ENCODE measurements around the gene FANCE.
"Not testable (repeated sequence)": the region's sequence is repeated elsewhere in the genome, so short reads cannot be mapped to it uniquely, and the experiment has no call there.

The FANCE gene

GRCh38 chr6:35432291-35432690 is 19.8 kb upstream of the FANCE start:
- no peak for DNase-seq (ENCODE audit: low read depth)
- no peak overlapping the region for H3K4me3 ChIP-seq (ENCODE audit: low read depth, low read length)
- no peak for TF ChIP-seq CTCF (IDR thresholded peaks at IDR 0.05; ENCODE audit: insufficient read depth, low read depth, low read length, missing control alignments)

GRCh38 chr6:35432702-35433101 is 19.4 kb upstream of the FANCE start:
- DNase-seq (ENCODE audit: low read depth); H3K4me3 ChIP-seq (ENCODE audit: low read depth, low read length): not testable (repeated sequence)

GRCh38 chr6:35435074-35435837 is 16.9 kb upstream of the FANCE start:
- DNase-seq (ENCODE audit: low read depth): no peak
- H3K4me3 ChIP-seq (ENCODE audit: low read depth, low read length): no peak overlapping the region
- no peak for TF ChIP-seq CTCF (IDR thresholded peaks at IDR 0.05; ENCODE audit: insufficient read depth, low read depth, low read length, missing control alignments)

DNA sequence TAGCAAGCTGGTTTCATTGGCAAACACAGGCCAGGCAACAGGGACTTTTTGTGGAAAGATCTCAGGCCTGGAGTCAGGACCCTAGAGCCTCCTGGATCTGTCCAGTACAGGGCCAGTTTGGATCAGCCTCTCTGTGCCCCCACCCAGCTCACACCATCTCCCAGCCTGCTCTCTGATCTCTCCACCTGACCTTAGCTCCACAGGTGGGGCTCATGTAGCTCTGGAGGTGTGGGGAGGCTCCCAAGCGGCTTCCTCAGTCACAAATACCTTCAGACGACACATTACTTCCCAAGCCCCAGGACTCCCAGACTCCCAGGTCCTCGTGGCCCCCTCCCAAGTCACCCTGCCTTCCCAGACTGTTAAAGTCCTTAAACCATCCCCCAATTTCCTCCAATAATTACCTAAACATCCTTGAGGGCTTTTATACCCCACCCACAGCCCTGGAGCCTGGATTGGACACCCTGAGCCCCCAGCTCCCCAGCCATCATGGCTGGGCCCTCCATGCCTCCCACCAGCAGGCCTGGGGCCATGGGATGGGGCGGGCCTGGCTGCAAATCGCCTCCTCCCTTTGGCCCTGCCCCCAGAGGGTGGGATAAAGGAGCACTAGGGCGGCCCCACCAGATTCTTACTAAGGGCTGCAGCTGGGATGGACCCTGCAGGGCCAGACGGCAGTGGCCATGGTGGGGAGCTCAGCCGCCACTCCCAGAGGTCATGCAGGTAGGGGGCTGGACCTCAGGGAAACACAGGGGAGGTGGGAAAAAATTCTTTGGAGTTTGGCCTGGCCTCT is 15.9 kb upstream of the FANCE start:
- no peak for DNase-seq (ENCODE audit: low read depth)
- no peak for TF ChIP-seq CTCF (IDR thresholded peaks at IDR 0.05; ENCODE audit: insufficient read depth, low read depth, low read length, missing control alignments)
- no peak overlapping the region for H3K4me3 ChIP-seq (ENCODE audit: low read depth, low read length)

GRCh38 chr6:35438378-35439065 is 13.6 kb upstream of the FANCE start:
- DNase-seq (ENCODE audit: low read depth); H3K4me3 ChIP-seq (ENCODE audit: low read depth, low read length): not testable (repeated sequence)

DNA sequence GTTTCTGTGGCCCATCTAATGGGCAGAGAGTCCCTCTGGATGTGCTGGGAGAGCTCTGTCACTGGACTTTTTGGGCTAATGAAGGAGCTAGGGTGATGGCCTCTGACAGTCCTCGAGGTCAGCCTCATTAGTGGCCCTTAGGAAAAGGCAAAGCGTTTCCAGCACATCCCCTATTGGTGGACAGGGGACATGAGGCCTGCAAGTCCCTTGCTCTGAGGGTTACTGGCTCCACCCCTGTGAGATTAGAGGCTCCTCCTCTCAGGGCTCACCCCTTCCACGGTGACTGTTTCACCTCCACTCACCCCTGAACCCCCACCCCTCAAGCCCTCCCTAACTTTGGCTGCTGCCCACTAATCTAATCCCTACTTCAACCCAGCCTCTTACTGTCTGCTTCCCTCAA is 12.8 kb upstream of the FANCE start:
- no peak for TF ChIP-seq CTCF (IDR thresholded peaks at IDR 0.05; ENCODE audit: insufficient read depth, low read depth, low read length, missing control alignments)
- DNase-seq (ENCODE audit: low read depth): no peak
- no peak overlapping the region for H3K4me3 ChIP-seq (ENCODE audit: low read depth, low read length)

DNA sequence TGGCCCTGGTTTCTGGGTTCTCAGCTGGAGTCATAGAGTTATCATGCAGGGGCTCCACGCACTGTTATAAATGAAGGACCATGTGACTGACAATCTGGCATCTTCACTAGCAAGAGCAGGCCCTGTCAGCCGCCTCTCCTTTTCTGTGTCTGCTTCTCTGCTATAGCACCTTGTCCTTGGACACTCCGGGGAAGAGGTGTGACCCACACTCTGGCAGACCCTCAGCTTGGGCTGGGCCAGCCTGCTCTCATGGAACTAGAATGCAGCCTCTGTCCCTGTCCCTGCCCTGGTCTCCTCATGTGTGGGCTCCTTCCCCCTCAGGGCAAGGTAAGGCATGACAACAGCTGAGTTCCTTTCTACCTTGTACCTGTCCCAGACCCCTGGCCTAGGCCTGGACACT is 10.9 kb upstream of the FANCE start:
- DNase-seq (ENCODE audit: low read depth): no peak
- H3K4me3 ChIP-seq (ENCODE audit: low read depth, low read length): no peak overlapping the region

More for the DNA sequence above, 10.9 kb upstream of the FANCE start:
- no peak for TF ChIP-seq CTCF (IDR thresholded peaks at IDR 0.05; ENCODE audit: insufficient read depth, low read depth, low read length, missing control alignments)

Measured in GM12865 (cell line).